ENCODE measurements around the gene GPR158.

The GPR158 gene

DNA sequence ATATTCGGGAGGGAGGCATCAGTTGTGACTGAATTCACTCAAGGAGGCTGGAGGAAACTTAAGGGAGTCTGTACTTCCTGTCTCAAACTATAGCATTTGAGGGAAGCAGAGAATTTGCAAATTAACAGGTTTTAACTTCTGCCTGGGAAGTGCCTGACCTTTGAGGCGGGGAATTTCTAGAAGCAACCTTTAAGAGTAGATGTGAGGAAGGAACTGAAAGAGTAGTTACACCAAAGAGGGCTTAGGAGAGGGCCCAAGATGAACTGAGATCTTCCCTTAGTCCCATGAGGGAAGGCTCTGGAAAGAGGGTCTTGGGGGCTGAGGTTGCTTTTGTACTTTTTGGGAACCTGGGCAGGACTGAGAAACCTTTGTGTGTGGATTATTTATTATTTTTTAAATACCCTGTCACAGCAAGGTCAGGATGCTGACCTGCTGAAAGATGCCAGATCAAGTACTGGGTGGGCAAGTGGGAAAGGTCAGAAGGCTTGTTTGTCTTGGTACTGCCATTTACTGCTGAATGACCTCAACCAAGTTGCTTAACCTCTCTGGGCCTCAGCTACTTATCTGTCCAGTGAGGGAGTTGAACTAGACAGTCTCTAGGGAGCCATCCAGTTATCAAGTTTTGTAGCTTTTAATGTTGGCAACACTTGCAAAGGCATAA, 2.4 kb downstream of the GPR158 start:
- H3K27ac ChIP-seq: no peak overlapping the region
- DNase-seq (ENCODE audit: low spot score): no peak
- H3K4me3 ChIP-seq: no peak overlapping the region
- no peak for TF ChIP-seq CTCF (IDR thresholded peaks at IDR 0.05)

DNA sequence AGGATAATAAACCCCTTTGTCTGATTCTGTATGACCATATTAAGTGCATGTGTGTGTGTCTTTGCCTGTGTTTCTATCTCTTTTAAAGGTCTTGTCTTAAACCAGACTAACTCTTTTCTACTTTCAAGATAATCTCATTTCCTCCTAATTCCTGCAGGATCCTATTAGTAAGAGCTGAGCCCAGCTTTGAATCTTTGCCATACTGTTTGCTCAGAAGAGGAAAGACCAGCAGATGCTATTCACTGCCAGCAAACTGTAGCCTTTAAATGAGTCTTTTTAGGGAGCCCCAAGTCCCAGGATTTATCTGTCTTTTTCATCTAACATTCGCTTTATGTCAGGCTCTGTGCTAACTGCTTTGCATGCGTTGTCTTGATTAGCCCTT, 2.9 kb downstream of the GPR158 start:
- Histone ChIP-seq H3K27ac (no peak overlapping the region), H3K4me3 (no peak overlapping the region)
- DNase-seq (ENCODE audit: low spot score): no peak
- TF ChIP-seq CTCF (IDR thresholded peaks at IDR 0.05): no peak

- no peak for DNase-seq (ENCODE audit: low spot score)
Measured at GRCh38 chr10:25178411-25178810, 3.6 kb downstream of the GPR158 start.

DNA sequence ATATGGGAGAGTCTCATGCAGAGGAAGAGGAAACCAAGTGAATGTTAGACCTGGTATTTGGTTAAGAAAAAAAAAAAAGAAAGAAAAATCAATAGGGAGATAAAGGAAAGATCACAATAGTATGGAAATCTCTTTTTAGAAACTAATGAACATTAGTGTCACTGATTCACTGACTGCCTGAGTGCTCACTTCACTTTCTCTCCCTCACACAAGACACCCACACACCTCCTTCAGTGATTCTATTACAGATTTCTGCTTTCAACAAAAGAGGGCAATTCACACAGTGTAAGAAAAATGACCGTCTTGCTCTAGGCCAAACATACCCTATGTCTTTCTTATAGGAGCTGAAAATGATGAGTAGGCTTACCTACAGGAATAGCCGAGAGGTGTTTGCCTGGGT, 6.0 kb downstream of the GPR158 start:
- DNase-seq (ENCODE audit: low spot score): no peak
- H3K27ac ChIP-seq: no peak overlapping the region
- no peak for TF ChIP-seq CTCF (IDR thresholded peaks at IDR 0.05)

More at GRCh38 chr10:25178411-25178810, 3.6 kb downstream of the GPR158 start:
- TF ChIP-seq CTCF (IDR thresholded peaks at IDR 0.05): no peak
- no peak overlapping the region for H3K4me3 ChIP-seq
- no peak overlapping the region for H3K27ac ChIP-seq

DNA sequence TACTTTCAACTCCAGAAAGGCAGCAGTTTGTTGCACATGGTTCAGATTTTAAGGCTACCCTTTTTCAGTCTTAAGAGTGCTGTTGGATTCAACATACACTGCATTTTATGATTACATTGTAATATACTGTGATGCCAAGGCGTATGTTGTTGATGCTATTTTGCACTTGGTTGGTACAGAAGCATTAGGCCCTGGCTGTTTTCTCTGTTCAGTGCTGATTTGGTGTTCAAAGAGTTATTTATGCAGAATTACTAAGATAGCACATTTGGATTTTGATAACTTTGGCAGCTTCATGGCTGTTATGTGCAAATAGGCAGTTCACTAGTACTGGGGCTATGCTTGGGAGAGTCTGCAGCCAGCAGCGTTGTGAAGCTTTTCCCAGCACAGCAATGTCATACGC, 7.8 kb downstream of the GPR158 start:
- DNase-seq (ENCODE audit: low spot score): no peak
- Histone ChIP-seq H3K4me3 (no peak overlapping the region), H3K27ac (no peak overlapping the region)
- no peak for TF ChIP-seq CTCF (IDR thresholded peaks at IDR 0.05)

More for the DNA sequence above, 6.0 kb downstream of the GPR158 start:
- H3K4me3 ChIP-seq: no peak overlapping the region

DNA sequence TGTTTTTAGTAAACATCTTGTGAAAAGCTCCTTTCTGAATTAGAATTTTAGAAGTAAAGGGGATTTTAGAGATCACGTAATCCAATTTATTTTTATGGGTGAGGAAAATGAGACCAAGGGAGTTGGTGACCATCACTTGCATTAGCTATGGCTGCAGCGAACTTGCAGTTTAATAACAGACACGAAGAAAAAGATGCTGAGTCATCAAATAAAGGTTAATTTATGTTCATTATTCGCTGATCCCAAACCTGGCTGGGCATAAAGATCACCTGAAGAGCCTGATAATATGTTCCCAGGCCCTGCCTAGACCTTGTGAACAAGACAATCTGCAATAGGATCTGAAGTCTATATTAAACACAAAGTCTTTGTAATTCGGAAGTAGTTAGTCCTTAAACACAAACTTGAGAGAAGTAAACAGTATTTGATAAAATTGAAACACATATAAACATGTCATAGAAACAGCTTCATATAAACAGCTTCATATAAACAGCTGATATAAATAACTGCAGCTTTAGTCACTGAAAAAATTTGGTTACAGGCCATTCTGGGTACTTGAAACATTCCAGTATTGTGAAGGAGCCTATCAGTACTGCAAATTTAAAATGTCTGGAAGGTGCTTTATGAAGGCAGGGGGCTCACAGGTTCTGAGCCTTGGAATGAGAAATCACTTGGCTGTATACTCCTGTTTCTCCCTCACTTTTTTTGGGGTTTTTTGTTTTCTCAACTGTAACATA, 16.5 kb downstream of the GPR158 start:
- H3K27ac ChIP-seq: no peak overlapping the region
- no peak overlapping the region for H3K4me3 ChIP-seq
- TF ChIP-seq CTCF (IDR thresholded peaks at IDR 0.05): no peak
- DNase-seq (ENCODE audit: low spot score): no peak

GRCh38 chr10:25198151-25198550, 23.4 kb downstream of the GPR158 start:
- DNase-seq (ENCODE audit: low spot score): no peak
- Histone ChIP-seq H3K27ac (no peak overlapping the region), H3K4me3 (no peak overlapping the region)
- TF ChIP-seq CTCF (IDR thresholded peaks at IDR 0.05): no peak

All from coronary artery (tissue), 2 donors.